Smooth muscle cell (in vitro differentiated cells): Measurements from ENCODE around the gene ELN. TPM values are rescaled to one million over a fixed set of nuclear protein-coding genes. Genes with fewer than 3 reads are reported as not detected.

ENCODE experiments used
- DNase-seq: peaks from one replicate; lab custom pipeline; 2025; ENCODE audit not compliant: unreplicated experiment; lab: John Stamatoyannopoulos, UW
- H2AFZ ChIP-seq: fragments of 200-600 bp; sonication (generic); 2 replicates; pipeline ENCODE4 v1.6.0; 2016; ENCODE audit warnings: antibody characterized with exemption, low read depth, mild to moderate bottlenecking
- H3F3A ChIP-seq: fragments of 200-600 bp; sonication (generic); 2 replicates; pipeline ENCODE4 v1.6.0; 2017; ENCODE audit warnings: antibody characterized with exemption, low read depth
- H3K27ac ChIP-seq: fragments of 200-600 bp; sonication (generic); 2 replicates; pipeline ENCODE4 v1.5.1; 2016; ENCODE audit warnings: low read depth, mild to moderate bottlenecking
- H3K27me3 ChIP-seq: fragments of 200-600 bp; sonication (generic); 2 replicates; pipeline ENCODE4 v1.6.1; 2016; ENCODE audit warnings: low read depth, mild to moderate bottlenecking
- H3K36me3 ChIP-seq: fragments of 200-600 bp; sonication (generic); 2 replicates; pipeline ENCODE4 v1.5.1; 2016; ENCODE audit warnings: low read depth
- H3K4me1 ChIP-seq: fragments of 200-600 bp; sonication (generic); 2 replicates; pipeline ENCODE4 v1.5.1; 2016; ENCODE audit warnings: low read depth
- H3K4me2 ChIP-seq: fragments of 200-600 bp; sonication (generic); 2 replicates; pipeline ENCODE4 v1.6.0; 2016; ENCODE audit warnings: mild to moderate bottlenecking
- H3K4me3 ChIP-seq: fragments of 200-600 bp; sonication (generic); 2 replicates; pipeline ENCODE4 v1.5.1; 2016; ENCODE audit warnings: mild to moderate bottlenecking
- H3K79me2 ChIP-seq: fragments of 200-600 bp; sonication (generic); 2 replicates; pipeline ENCODE4 v1.6.0; 2016; ENCODE audit warnings: low read depth, mild to moderate bottlenecking
- H3K9ac ChIP-seq: fragments of 200-600 bp; sonication (generic); 2 replicates; pipeline ENCODE4 v1.6.0; 2016; ENCODE audit warnings: low read depth
- H3K9me3 ChIP-seq: fragments of 200-600 bp; sonication (generic); replicated peaks from 2 replicates; pipeline ENCODE4 v1.5.1; 2016; ENCODE audit warnings: low read depth
- H4K20me1 ChIP-seq: fragments of 200-600 bp; sonication (generic); 2 replicates; pipeline ENCODE4 v1.6.0; 2016; ENCODE audit warnings: low read depth
- CTCF ChIP-seq: fragments of 200-600 bp; sonication (generic); IDR thresholded peaks from 2 replicates; pipeline ENCODE4 v1.5.1; 2017; ENCODE audit warnings: borderline replicate concordance, mild to moderate bottlenecking, antibody characterized with exemption; ENCODE audit not compliant: insufficient read depth, poor library complexity, severe bottlenecking
- whole genome bisulfite sequencing: methylation state at CpG from one replicate; pipeline ENCODE4 v1.1.7; 2016; ENCODE audit warnings: low lambda C conversion rate; 5-methylcytosine and 5-hydroxymethylcytosine counted together
- polyA plus RNA-seq: library from polyadenylated mRNA; unstranded; fragments of >200 nt; fragmentation: Nextera tagmentation; extraction: Ambion mirVana; gene quantifications from 2 replicates; pipeline ENCODE4 v1.2.1, GENCODE V29; 2016
- total RNA-seq: library from RNA; depleted of rRNA; stranded (reverse); fragments of >200 nt; gene quantifications from 2 replicates; pipeline ENCODE4 v1.2.3, GENCODE V29; 2014

The ELN gene
- total and polyA plus RNA-seq, 2 experiments from 2014 or later = 0.13 TPM; not detected in 1

- H4K20me1 ChIP-seq = no peaks in the 10 kb centered on the region
- H3K36me3 ChIP-seq = no peaks in the 10 kb centered on the region
Measured at GRCh38 chr7:74039337-74039736, 11.4 kb downstream of the ELN start.

GRCh38 chr7:74040101-74040790 lies 12.3 kb downstream of the ELN start:
- TF ChIP-seq CTCF = no peak
- H2AFZ ChIP-seq = no peak overlapping the region
- peaks cover 16% of the 10 kb centered on the region for H3K4me1 ChIP-seq
- DNase-seq = no peak
- no peaks in the 10 kb centered on the region for H3F3A ChIP-seq
- no peak overlapping the region for H3K9ac ChIP-seq
- H3K27ac ChIP-seq = no peak overlapping the region
- no peaks in the 10 kb centered on the region for H4K20me1 ChIP-seq
- no peak overlapping the region for H3K4me3 ChIP-seq
- 85% methylated on average over 13 of the region's 13 CpGs for WGBS
- no peaks in the 10 kb centered on the region for H3K36me3 ChIP-seq
- H3K79me2 ChIP-seq = no peaks in the 10 kb centered on the region
- H3K4me2 ChIP-seq = no peak overlapping the region
- H3K27me3 ChIP-seq = no peaks in the 10 kb centered on the region
- H3K9me3 ChIP-seq = no peaks in the 10 kb centered on the region

More at GRCh38 chr7:74039337-74039736, 11.4 kb downstream of the ELN start:
- Histone ChIP-seq H3K79me2 (no peaks in the 10 kb centered on the region), H3K4me2 (no peak overlapping the region), H3K27ac (no peak overlapping the region), H3K4me3 (no peak overlapping the region), H3K27me3 (no peaks in the 10 kb centered on the region), H3K9me3 (no peaks in the 10 kb centered on the region), H3F3A (no peaks in the 10 kb centered on the region), H3K9ac (no peak overlapping the region), H3K4me1 (peaks cover 16% of the 10 kb centered on the region), H2AFZ (no peak overlapping the region)
- TF ChIP-seq CTCF = no peak
- DNase-seq = no peak
- 57% methylated on average over 11 of the region's 11 CpGs for WGBS

- H2AFZ ChIP-seq = no peak overlapping the region
- 94% methylated on average over 12 of the region's 12 CpGs for WGBS
- H3K36me3 ChIP-seq = no peaks in the 10 kb centered on the region
Measured at GRCh38 chr7:74040791-74041520, 13.0 kb downstream of the ELN start.

More at GRCh38 chr7:74040791-74041520, 13.0 kb downstream of the ELN start:
- H4K20me1 ChIP-seq = no peaks in the 10 kb centered on the region
- no peaks in the 10 kb centered on the region for H3F3A ChIP-seq
- no peaks in the 10 kb centered on the region for H3K9me3 ChIP-seq
- DNase-seq = no peak
- H3K27ac ChIP-seq = no peak overlapping the region
- no peak for TF ChIP-seq CTCF
- peaks cover 16% of the 10 kb centered on the region for H3K4me1 ChIP-seq
- H3K4me2 ChIP-seq = no peak overlapping the region
- no peak overlapping the region for H3K4me3 ChIP-seq
- H3K79me2 ChIP-seq = no peaks in the 10 kb centered on the region
- H3K27me3 ChIP-seq = no peaks in the 10 kb centered on the region
- H3K9ac ChIP-seq = no peak overlapping the region
